Activated effector memory CD4-positive, alpha-beta T cell treated with Interleukin-2 at 50 U/mL for 16 hours (primary cell): Measurements from ENCODE around the gene AGRP.
"Not testable (repeated sequence)": the region's sequence is repeated elsewhere in the genome, so short reads cannot be mapped to it uniquely, and the experiment has no call there.

Experiments
- DNase-seq: peaks from one replicate; pipeline ENCODE4 v3.0.0-alpha.2; 2020

AGRP gene

GRCh38 chr16:67483150-67483549 lies at the start of gene AGRP:
AGRP (minus strand) TSS chr16:67483547; CDS start chr16:67483398, 149 bp downstream.
- no peak for DNase-seq

GRCh38 chr16:67531247-67531646 lies 47.9 kb upstream of the AGRP start:
- no peak for DNase-seq

- DNase-seq = no peak
Measured at GRCh38 chr16:67530013-67530939, 46.9 kb upstream of the AGRP start.

GRCh38 chr16:67529582-67530012 lies 46.2 kb upstream of the AGRP start:
- no peak for DNase-seq

GRCh38 chr16:67528870-67529581 lies 45.7 kb upstream of the AGRP start:
- DNase-seq = no peak

- DNase-seq = no peak
Measured at GRCh38 chr16:67528222-67528869, 45.0 kb upstream of the AGRP start, which contains the start of gene RIPOR1. RIPOR1 (plus strand) TSS chr16:67528829; CDS start chr16:67538447, 9,618 bp downstream.

GRCh38 chr16:67526149-67526791 lies 42.9 kb upstream of the AGRP start:
- DNase-seq = no peak

GRCh38 chr16:67525176-67525860 lies 42.0 kb upstream of the AGRP start:
- DNase-seq = no peak

GRCh38 chr16:67521095-67521804 lies 37.9 kb upstream of the AGRP start:
- DNase-seq = peak; percentile 93

GRCh38 chr16:67519242-67519641 lies 35.9 kb upstream of the AGRP start:
- no peak for DNase-seq

GRCh38 chr16:67518676-67519075 lies 35.3 kb upstream of the AGRP start:
- DNase-seq = no peak

- no peak for DNase-seq
Measured at GRCh38 chr16:67517661-67518423, 34.5 kb upstream of the AGRP start.

GRCh38 chr16:67517155-67517445 lies 33.8 kb upstream of the AGRP start:
- no peak for DNase-seq

- no peak for DNase-seq
Measured at GRCh38 chr16:67516296-67517154, 33.2 kb upstream of the AGRP start.

- DNase-seq = peak; percentile 64
Measured at GRCh38 chr16:67514382-67514828, 31.1 kb upstream of the AGRP start.

GRCh38 chr16:67513892-67514291 lies 30.5 kb upstream of the AGRP start:
- DNase-seq = not testable (repeated sequence)

GRCh38 chr16:67509016-67509415 lies 25.7 kb upstream of the AGRP start:
- no peak for DNase-seq

- no peak for DNase-seq
Measured at GRCh38 chr16:67506468-67506867, 23.1 kb upstream of the AGRP start.
